ENCODE data around the gene SLC46A2.

- TF ChIP-seq POLR2A (IDR thresholded peaks at IDR 0.05), result no peak
- no peak for TF ChIP-seq CTCF (IDR thresholded peaks at IDR 0.05)
- TF ChIP-seq POLR2AphosphoS5 (IDR thresholded peaks at IDR 0.05), result no peak
Observed at GRCh38 chr9:112841261-112841660, 49.4 kb downstream of the SLC46A2 start.
